Ramos (cell line): ENCODE measurements around the gene ATG9B.

Experiments used
- in situ Hi-C: fragments of 300-500 bp; cut with MboI; formaldehyde crosslinking; loops from one replicate; pipeline ENCODE4 v1.14.3; 2022; ENCODE audit warnings: low sequenced_read_pairs; ENCODE audit not compliant: unreplicated experiment

ATG9B gene

GRCh38 chr7:151024435-151025056, at the start of gene ATG9B:
Gene ATG9B, minus strand, starts transcription at chr7:151024494. Its CDS starts 71 bp downstream, at chr7:151024423.
- in situ Hi-C loops, result no loop called here

- in situ Hi-C loops, result no loop called here
Observed at GRCh38 chr7:151073990-151074389, 49.7 kb upstream of the ATG9B start.

GRCh38 chr7:151071032-151071866, 47.0 kb upstream of the ATG9B start:
- in situ Hi-C loops, result no loop called here

- in situ Hi-C loops, result no loop called here
Observed at GRCh38 chr7:151070574-151070960, 46.3 kb upstream of the ATG9B start.

GRCh38 chr7:151069841-151070573, 45.7 kb upstream of the ATG9B start:
- in situ Hi-C loops, result no loop called here

GRCh38 chr7:151068069-151068773, 43.9 kb upstream of the ATG9B start:
- in situ Hi-C loops, result no loop called here

GRCh38 chr7:151066273-151066974, 42.1 kb upstream of the ATG9B start:
- in situ Hi-C loops, result no loop called here

GRCh38 chr7:151065516-151065915, 41.2 kb upstream of the ATG9B start:
- in situ Hi-C loops, result no loop called here

GRCh38 chr7:151064993-151065392, 40.7 kb upstream of the ATG9B start:
- in situ Hi-C loops, result no loop called here

GRCh38 chr7:151064454-151064853, 40.2 kb upstream of the ATG9B start:
- in situ Hi-C loops, result no loop called here

GRCh38 chr7:151063212-151063561, 38.9 kb upstream of the ATG9B start:
- in situ Hi-C loops, result no loop called here

- in situ Hi-C loops, result no loop called here
Observed at GRCh38 chr7:151062399-151063211, 38.3 kb upstream of the ATG9B start.

- in situ Hi-C loops, result no loop called here
Observed at GRCh38 chr7:151062111-151062398, 37.8 kb upstream of the ATG9B start.

- in situ Hi-C loops, result no loop called here
Observed at GRCh38 chr7:151061213-151062110, 37.2 kb upstream of the ATG9B start.

GRCh38 chr7:151060416-151061212, 36.3 kb upstream of the ATG9B start:
- in situ Hi-C loops, result no loop called here

GRCh38 chr7:151060113-151060415, 35.8 kb upstream of the ATG9B start:
- in situ Hi-C loops, result no loop called here

- in situ Hi-C loops, result no loop called here
Observed at GRCh38 chr7:151059367-151060112, 35.2 kb upstream of the ATG9B start, which contains the start of gene SLC4A2. Gene SLC4A2, plus strand, starts transcription at chr7:151059589. Its CDS starts 2,399 bp downstream, at chr7:151061988.
